Esophagus squamous epithelium (tissue), 5 donors: ENCODE results near the gene ASTN2. TPM values are rescaled to one million over a fixed set of nuclear protein-coding genes. Genes with fewer than 3 reads are reported as not detected.

Source experiments
- DNase-seq: peaks from one replicate; lab custom pipeline; 2025; lab: John Stamatoyannopoulos, UW
- H3K27ac ChIP-seq, 4 donors: fragments of 200-600 bp; sonication (generic); one replicate each; pipeline ENCODE4 v1.5.1; 2016 to 2019; ENCODE audit warnings: mild to moderate bottlenecking in 1 of 4
- H3K27me3 ChIP-seq, 4 donors: fragments of 200-600 bp; sonication (generic); 1 replicate in 3 of 4; 2 replicates in 1 of 4; pipeline versions ENCODE4 v1.5.1 to v1.6.0; 2017 to 2021; ENCODE audit warnings: antibody characterized with exemption in 1 of 4
- H3K36me3 ChIP-seq, 3 donors: fragments of 200-600 bp; sonication (generic); one replicate each; pipeline ENCODE4 v1.5.1; 2016 to 2019
- H3K4me1 ChIP-seq, 3 donors: fragments of 200-600 bp; sonication (generic); one replicate each; pipeline ENCODE4 v1.5.1; 2017 to 2019
- H3K4me3 ChIP-seq, 4 donors: fragments of 200-600 bp; sonication (generic); 1 replicate in 3 of 4; 2 replicates in 1 of 4; pipeline ENCODE4 v1.5.1; 2016 to 2019; ENCODE audit warnings: mild to moderate bottlenecking in 2 of 4, moderate library complexity in 1 of 4
- H3K9me3 ChIP-seq, 3 donors: fragments of 200-600 bp; sonication (generic); one replicate each; pipeline ENCODE4 v1.5.1; 2016 to 2019
- CTCF ChIP-seq, 6 experiments: fragments of 450-650 bp in 4 of 6; fragments of 200-600 bp in 2 of 6; sonication (generic) in 2 of 6; IDR thresholded peaks; one replicate each; pipeline ENCODE4 v1.5.1; 2016 to 2019; ENCODE audit warnings: antibody characterized with exemption in 6 of 6, mild to moderate bottlenecking in 4 of 6, moderate library complexity in 4 of 6
- POLR2A ChIP-seq, 4 donors: fragments of 450-650 bp; IDR thresholded peaks; one replicate each; pipeline ENCODE4 v1.6.1; 2017; ENCODE audit warnings: antibody characterized with exemption in 4 of 4, mild to moderate bottlenecking in 4 of 4, moderate library complexity in 3 of 4
- WGBS, 2 donors: methylation state at CpG; one replicate each; pipeline ENCODE4 v1.1.5; 2018; 5-methylcytosine and 5-hydroxymethylcytosine counted together
- intact Hi-C: fragments of 100-400 bp; cut with DNase I; formaldehyde crosslinking; loops from one replicate; pipeline ENCODE4 v1.15.0; 2022
- total RNA-seq, 4 donors: library from RNA; depleted of rRNA; stranded (reverse); fragments of >200 nt; gene quantifications; one replicate each; pipeline ENCODE4 v1.1.0, GENCODE V29; 2016
- donor health status: DM: yes; HTN: yes; CAD: no.

ASTN2 gene
- total RNA-seq, 4 donors from 2014 or later = 0.13 to 1.9 (median 0.27) TPM; not detected in 1

GRCh38 chr9:116585896-116586295 is 829.0 kb downstream of the ASTN2 start:
- H3K36me3 ChIP-seq = no peaks in the 10 kb centered on the region
- no peaks in the 10 kb centered on the region for H3K27me3 ChIP-seq
- DNase-seq = no peak
- no peak overlapping the region for H3K27ac ChIP-seq
- intact Hi-C loops = no loop called here
- 80 to 100% methylated on average over 1 of the region's 1 CpG for WGBS, 2 donors
- TF ChIP-seq CTCF (IDR thresholded peaks at IDR 0.05) (no peak), POLR2A (IDR thresholded peaks at IDR 0.05) (no peak)
- H3K4me3 ChIP-seq = no peak overlapping the region
- peaks cover 0 to 9% (median 4%) of the 10 kb centered on the region in 3 donors for H3K9me3 ChIP-seq
- H3K4me1 ChIP-seq = no peaks in the 10 kb centered on the region

- Histone ChIP-seq H3K36me3 (no peaks in the 10 kb centered on the region), H3K27ac (no peak overlapping the region), H3K4me3 (no peak overlapping the region), H3K27me3 (no peaks in the 10 kb centered on the region), H3K9me3 (peaks cover 0 to 9% (median 4%) of the 10 kb centered on the region in 3 donors), H3K4me1 (no peaks in the 10 kb centered on the region)
- DNase-seq = no peak
- intact Hi-C loops = no loop called here
- no peak for TF ChIP-seq CTCF (IDR thresholded peaks at IDR 0.05)
- no peak for TF ChIP-seq POLR2A (IDR thresholded peaks at IDR 0.05)
Measured at GRCh38 chr9:116585204-116585603, 829.7 kb downstream of the ASTN2 start.

GRCh38 chr9:116580853-116581252 is 834.0 kb downstream of the ASTN2 start:
- intact Hi-C loops = no loop called here
- Histone ChIP-seq H3K4me3 (no peak overlapping the region), H3K36me3 (no peaks in the 10 kb centered on the region), H3K9me3 (no peaks in the 10 kb centered on the region), H3K27ac (no peak overlapping the region), H3K4me1 (peaks cover 0 to 9% (median 0%) of the 10 kb centered on the region in 3 donors), H3K27me3 (no peaks in the 10 kb centered on the region)
- DNase-seq = no peak
- TF ChIP-seq CTCF (IDR thresholded peaks at IDR 0.05) (no peak), POLR2A (IDR thresholded peaks at IDR 0.05) (no peak)
- WGBS, 2 donors = 33 to 41% methylated on average over 1 of the region's 1 CpG

- no peak overlapping the region for H3K4me3 ChIP-seq
- intact Hi-C loops = loop anchor here (10.0 kb wide), 3 partner anchors 422 to 982 kb away; partner anchors contain the start of gene PAPPA
- H3K27me3 ChIP-seq = no peaks in the 10 kb centered on the region
- H3K9me3 ChIP-seq = no peaks in the 10 kb centered on the region
- WGBS, 2 donors = 21 to 31% methylated on average over 2 to 4 of the region's 4 CpGs
- TF ChIP-seq POLR2A (IDR thresholded peaks at IDR 0.05) (no peak), CTCF (IDR thresholded peaks at IDR 0.05) (no peak)
- no peaks in the 10 kb centered on the region for H3K36me3 ChIP-seq
- no peak for DNase-seq
- no peak overlapping the region for H3K27ac ChIP-seq
- H3K4me1 ChIP-seq = peaks cover 8 to 44% (median 10%) of the 10 kb centered on the region in 3 donors
Measured at GRCh38 chr9:116576386-116576785, 838.5 kb downstream of the ASTN2 start.

- no peak for DNase-seq
- H3K4me1 ChIP-seq = peaks cover 8 to 63% (median 10%) of the 10 kb centered on the region in 3 donors
- H3K36me3 ChIP-seq = no peaks in the 10 kb centered on the region
- no peaks in the 10 kb centered on the region for H3K27me3 ChIP-seq
- no peak for TF ChIP-seq POLR2A (IDR thresholded peaks at IDR 0.05)
- TF ChIP-seq CTCF (IDR thresholded peaks at IDR 0.05) = no peak
- 32 to 56% methylated on average over 1 of the region's 1 CpG for WGBS, 2 donors
- H3K9me3 ChIP-seq = no peaks in the 10 kb centered on the region
- no peak overlapping the region for H3K4me3 ChIP-seq
- H3K27ac ChIP-seq = no peak overlapping the region
- intact Hi-C loops = loop anchor here (10.0 kb wide), 3 partner anchors 419 to 979 kb away; partner anchors contain the start of gene PAPPA
Measured at GRCh38 chr9:116574027-116574679, 840.7 kb downstream of the ASTN2 start.
